K562 (cell line): ENCODE results near the gene ARID5B. TPM values are rescaled to one million over a fixed set of nuclear protein-coding genes. Genes with fewer than 3 reads are reported as not detected.

ENCODE experiments used
- polyA plus RNA-seq, 8 experiments: library from polyadenylated mRNA; depleted of rRNA in 4 of 8; stranded (reverse) in 5 of 8; unstranded in 3 of 8; fragments of >200 nt; fragmentation: Nextera tagmentation in 2 of 8; fragmentation: Illumina TruSeq in 1 of 8; extraction: Ambion mirVana in 2 of 8; extraction: Trizol in 1 of 8; gene quantifications; 2 replicates each; pipeline versions ENCODE4 v1.2.1 to v1.2.3, GENCODE V29; 2011 to 2014; ENCODE audit warnings: inconsistent platforms in 1 of 8, missing spikeins in 1 of 8
- total RNA-seq, 7 experiments: library from RNA; depleted of rRNA in 6 of 7; stranded (reverse); fragments of >200 nt in 6 of 7; fragmentation: Illumina TruSeq in 2 of 7; extraction: Trizol in 2 of 7; gene quantifications; 2 replicates each; pipeline versions ENCODE4 v1.2.1 to v1.2.3, GENCODE V29; 2011 to 2021; ENCODE audit warnings: low replicate concordance in 1 of 7

ARID5B gene
- total and polyA plus RNA-seq, 9 of the 15 experiments (the other 6 are each of a cell fraction or from before 2014, with no cell fraction given), result 0.48 to 1.6 (median 0.80) TPM

Other genes starting within 250 kb of the ARID5B start
- gene CABCOCO1, start 238.8 kb upstream of the ARID5B start, total RNA-seq (2014; rRNA removed), result not detected in 2 replicates
- gene CABCOCO1, start 238.8 kb upstream of the ARID5B start, total RNA-seq (2014; rRNA removed; fragmentation: Illumina TruSeq; extraction: Trizol), result not detected in 2 replicates
- not detected in 2 replicates for gene CABCOCO1, start 238.8 kb upstream of the ARID5B start, total RNA-seq (2015; rRNA removed; fragmentation: Illumina TruSeq; extraction: Trizol)
- not detected in 2 replicates for gene CABCOCO1, start 238.8 kb upstream of the ARID5B start, total RNA-seq (2021)
- gene CABCOCO1, start 238.8 kb upstream of the ARID5B start, polyA plus RNA-seq (2011; rRNA removed), result not detected in 2 replicates
- not detected in 2 replicates for gene CABCOCO1, start 238.8 kb upstream of the ARID5B start, polyA plus RNA-seq (2014; fragmentation: Illumina TruSeq; extraction: Trizol)
- gene CABCOCO1, start 238.8 kb upstream of the ARID5B start, polyA plus RNA-seq (2014; fragmentation: Nextera tagmentation; extraction: Ambion mirVana), result under 1 TPM in 1 of 2 experiments, not detected in 1; 0.04 TPM
- not detected in 2 replicates for gene CABCOCO1, start 238.8 kb upstream of the ARID5B start, polyA plus RNA-seq (2014; rRNA removed)